HEK293T (cell line): Measurements from ENCODE around the gene FHOD3.

Experiments
- CTCF ChIA-PET: fragments of 350-600 bp; formaldehyde crosslinking; extraction: SDS; loops from one replicate; lab custom pipeline; 2021; ENCODE audit warnings: antibody characterized with exemption, inconsistent platforms; lab: Yijun Ruan, JAX
- POLR2A ChIA-PET: fragments of 350-600 bp; formaldehyde crosslinking; extraction: SDS; loops from one replicate; lab custom pipeline; 2020; ENCODE audit warnings: antibody characterized with exemption, inconsistent platforms; lab: Yijun Ruan, JAX
- DNase-seq: peaks from one replicate; pipeline ENCODE4 v3.0.0; 2012; ENCODE audit warnings: mixed read lengths; ENCODE audit errors: extremely low spot score
- ARNT ChIP-seq: fragments of 450-650 bp; IDR thresholded peaks from 2 replicates; pipeline ENCODE4 v1.6.1; 2017; ENCODE audit warnings: mild to moderate bottlenecking
- BHLHE40 ChIP-seq: fragments of 450-650 bp; IDR thresholded peaks from 2 replicates; pipeline ENCODE4 v1.6.1; 2016; ENCODE audit warnings: mild to moderate bottlenecking, moderate library complexity, borderline replicate concordance
- CTBP1 ChIP-seq: fragments of 450-650 bp; IDR thresholded peaks from 2 replicates; pipeline ENCODE4 v1.6.1; 2016; ENCODE audit warnings: borderline replicate concordance
- ELF4 ChIP-seq: fragments of 450-650 bp; IDR thresholded peaks from 2 replicates; pipeline ENCODE4 v1.6.1; 2017; ENCODE audit warnings: antibody characterized with exemption
- FOXA1 ChIP-seq: fragments of 450-650 bp; IDR thresholded peaks from 2 replicates; pipeline ENCODE4 v1.6.1; 2016; ENCODE audit warnings: mild to moderate bottlenecking
- FOXK2 ChIP-seq: fragments of 450-650 bp; IDR thresholded peaks from 2 replicates; pipeline ENCODE4 v1.6.1; 2016; ENCODE audit warnings: mild to moderate bottlenecking
- FOXM1 ChIP-seq: fragments of 450-650 bp; IDR thresholded peaks from 2 replicates; pipeline ENCODE4 v1.6.1; 2017; ENCODE audit warnings: mild to moderate bottlenecking, borderline replicate concordance
- HDGF ChIP-seq: fragments of 450-650 bp; IDR thresholded peaks from 2 replicates; pipeline ENCODE4 v1.6.1; 2017; ENCODE audit warnings: antibody characterized with exemption, borderline replicate concordance
- L3MBTL2 ChIP-seq: fragments of 450-650 bp; conservative IDR thresholded peaks from 2 replicates; pipeline ENCODE4 v1.6.1; 2016; ENCODE audit warnings: mild to moderate bottlenecking
- LEF1 ChIP-seq: fragments of 450-650 bp; IDR thresholded peaks from 2 replicates; pipeline ENCODE4 v1.6.1; 2017; ENCODE audit warnings: mild to moderate bottlenecking, borderline replicate concordance
- NFRKB ChIP-seq: fragments of 450-650 bp; IDR thresholded peaks from 2 replicates; pipeline ENCODE4 v1.6.1; 2016; ENCODE audit warnings: mild to moderate bottlenecking, moderate library complexity
- SP1 ChIP-seq: fragments of 450-650 bp; IDR thresholded peaks from 2 replicates; pipeline ENCODE4 v1.6.1; 2017
- SUZ12 ChIP-seq: fragments of 450-650 bp; IDR thresholded peaks from 2 replicates; pipeline ENCODE4 v1.6.1; 2016; ENCODE audit warnings: mild to moderate bottlenecking
- TARDBP ChIP-seq: fragments of 450-650 bp; IDR thresholded peaks from 2 replicates; pipeline ENCODE4 v1.6.1; 2016
- ZNF384 ChIP-seq: fragments of 450-650 bp; IDR thresholded peaks from 2 replicates; pipeline ENCODE4 v1.6.1; 2016
- TF ChIP-seq, protein P1 (sequence below): fragments of 450-650 bp; IDR thresholded peaks from 2 replicates; pipeline ENCODE4 v1.6.1; 2016

The FHOD3 gene

DNA sequence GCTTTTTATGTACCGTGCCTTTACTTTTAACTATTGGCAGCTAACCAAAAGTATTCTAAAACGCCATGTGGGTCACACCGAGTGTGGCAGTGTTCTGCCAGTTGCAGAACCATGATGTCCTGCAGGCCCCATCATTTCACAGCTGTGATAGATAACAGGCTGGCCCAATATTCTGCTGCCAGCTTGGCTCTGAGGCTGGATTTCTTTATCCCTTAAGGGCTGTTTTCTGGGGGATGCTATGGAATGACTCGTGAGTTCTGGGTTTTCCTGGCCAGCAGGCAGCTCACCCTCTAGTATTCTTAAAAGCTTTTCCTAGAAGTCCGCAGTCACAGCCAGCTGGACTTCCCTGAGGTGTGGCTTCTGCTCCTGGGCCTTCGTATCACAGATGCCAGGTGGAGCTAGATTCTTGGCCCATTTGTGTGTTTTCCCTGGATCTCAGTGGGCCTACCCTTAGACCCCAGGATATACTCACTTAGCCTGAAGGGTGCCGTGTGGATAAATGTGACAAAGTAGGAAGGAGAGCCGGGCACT is 41.0 kb downstream of the FHOD3 start:
- POLR2A ChIA-PET, result interaction anchor here (1.4 kb wide), 1 partner anchor 11 kb away, joined by 3 read pairs; no protein-coding TSS in a partner anchor
- no peak for TF ChIP-seq NFRKB
- no peak for TF ChIP-seq SP1
- TF ChIP-seq SUZ12, result no peak
- no peak for TF ChIP-seq FOXM1
- TF ChIP-seq TARDBP, result no peak
- TF ChIP-seq CTBP1, result no peak
- TF ChIP-seq L3MBTL2, result no peak
- TF ChIP-seq BHLHE40, result no peak
- no peak for TF ChIP-seq HDGF
- TF ChIP-seq, protein P1, sequence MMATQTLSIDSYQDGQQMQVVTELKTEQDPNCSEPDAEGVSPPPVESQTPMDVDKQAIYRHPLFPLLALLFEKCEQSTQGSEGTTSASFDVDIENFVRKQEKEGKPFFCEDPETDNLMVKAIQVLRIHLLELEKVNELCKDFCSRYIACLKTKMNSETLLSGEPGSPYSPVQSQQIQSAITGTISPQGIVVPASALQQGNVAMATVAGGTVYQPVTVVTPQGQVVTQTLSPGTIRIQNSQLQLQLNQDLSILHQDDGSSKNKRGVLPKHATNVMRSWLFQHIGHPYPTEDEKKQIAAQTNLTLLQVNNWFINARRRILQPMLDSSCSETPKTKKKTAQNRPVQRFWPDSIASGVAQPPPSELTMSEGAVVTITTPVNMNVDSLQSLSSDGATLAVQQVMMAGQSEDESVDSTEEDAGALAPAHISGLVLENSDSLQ, result no peak
- DNase-seq, result no peak
- CTCF ChIA-PET, result interaction anchor here (0.6 to 1.1 kb wide), 3 partner anchors 22 to 265 kb away, joined by 3 to 5 read pairs (median 3); no protein-coding TSS in a partner anchor

DNA sequence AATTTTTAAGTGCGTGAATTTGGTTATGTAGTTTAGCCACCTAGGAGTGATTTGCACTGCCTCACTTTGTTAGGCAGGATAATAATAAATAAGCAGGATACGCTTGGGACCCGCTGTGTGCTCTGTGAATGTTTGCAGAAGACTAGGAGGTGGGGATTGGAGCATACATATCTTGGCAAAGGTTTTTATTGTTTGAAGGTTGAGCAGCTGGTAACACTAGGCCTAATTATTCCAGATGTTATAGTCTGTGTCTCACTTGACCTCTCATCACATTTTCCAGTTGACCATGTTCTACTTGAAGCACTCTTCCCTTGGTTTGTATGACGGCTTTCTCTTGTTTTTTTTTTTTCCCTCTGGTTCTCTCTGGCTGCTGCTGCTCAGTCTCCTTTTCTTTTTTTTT is 42.7 kb downstream of the FHOD3 start:
- DNase-seq, result no peak
- POLR2A ChIA-PET, result interaction anchor here (1.2 kb wide), 1 partner anchor 13 kb away, joined by 3 read pairs; no protein-coding TSS in a partner anchor
- CTCF ChIA-PET, result no interaction called here
- TF ChIP-seq, protein P1, result no peak
- TF ChIP-seq CTBP1, result no peak
- TF ChIP-seq LEF1, result no peak
- no peak for TF ChIP-seq SUZ12
- TF ChIP-seq ARNT, result no peak
- no peak for TF ChIP-seq FOXM1
- no peak for TF ChIP-seq BHLHE40
- no peak for TF ChIP-seq FOXA1
- TF ChIP-seq SP1, result no peak
- TF ChIP-seq L3MBTL2, result no peak
- TF ChIP-seq HDGF, result no peak
- TF ChIP-seq ZNF384, result no peak
- TF ChIP-seq ELF4, result no peak
- no peak for TF ChIP-seq NFRKB
- TF ChIP-seq FOXK2, result no peak
- no peak for TF ChIP-seq TARDBP

DNA sequence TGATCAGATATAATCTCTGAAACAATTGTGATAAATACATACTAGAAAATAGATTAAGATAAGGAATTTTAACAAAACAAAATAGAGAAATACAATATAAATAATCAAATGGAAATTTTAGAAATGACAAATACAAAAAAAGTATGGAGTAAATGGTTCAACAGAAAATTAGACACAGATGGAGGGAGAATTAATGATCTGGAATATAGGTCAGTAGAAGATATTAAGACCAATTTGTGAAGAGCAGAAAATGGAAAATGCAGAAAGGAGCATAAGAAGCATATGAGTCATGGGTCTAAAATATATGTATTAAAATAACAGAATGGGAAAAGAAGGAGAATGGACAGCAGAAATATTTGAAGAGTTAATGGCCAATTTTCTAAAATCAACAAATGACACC is 44.4 kb downstream of the FHOD3 start:
- POLR2A ChIA-PET, result no interaction called here
- CTCF ChIA-PET, result no interaction called here
- DNase-seq, result no peak
- TF ChIP-seq ZNF384 (no peak), ELF4 (no peak), FOXA1 (no peak), HDGF (no peak), TARDBP (no peak), BHLHE40 (no peak), SP1 (no peak), FOXM1 (no peak), FOXK2 (no peak), LEF1 (no peak), SUZ12 (no peak), NFRKB (no peak), L3MBTL2 (no peak), ARNT (no peak), CTBP1 (no peak)
- TF ChIP-seq, protein P1, result no peak

- ChIA-PET CTCF (no interaction called here), POLR2A (no interaction called here)
- DNase-seq, result no peak
- TF ChIP-seq HDGF, result no peak
- TF ChIP-seq ARNT, result no peak
- no peak for TF ChIP-seq FOXA1
- no peak for TF ChIP-seq SP1
- TF ChIP-seq, protein P1, result no peak
- no peak for TF ChIP-seq SUZ12
- no peak for TF ChIP-seq BHLHE40
- no peak for TF ChIP-seq L3MBTL2
- TF ChIP-seq CTBP1, result no peak
- no peak for TF ChIP-seq ZNF384
These were observed 50.8 kb downstream of the FHOD3 start for GRCh38 chr18:36348331-36348730.

DNA sequence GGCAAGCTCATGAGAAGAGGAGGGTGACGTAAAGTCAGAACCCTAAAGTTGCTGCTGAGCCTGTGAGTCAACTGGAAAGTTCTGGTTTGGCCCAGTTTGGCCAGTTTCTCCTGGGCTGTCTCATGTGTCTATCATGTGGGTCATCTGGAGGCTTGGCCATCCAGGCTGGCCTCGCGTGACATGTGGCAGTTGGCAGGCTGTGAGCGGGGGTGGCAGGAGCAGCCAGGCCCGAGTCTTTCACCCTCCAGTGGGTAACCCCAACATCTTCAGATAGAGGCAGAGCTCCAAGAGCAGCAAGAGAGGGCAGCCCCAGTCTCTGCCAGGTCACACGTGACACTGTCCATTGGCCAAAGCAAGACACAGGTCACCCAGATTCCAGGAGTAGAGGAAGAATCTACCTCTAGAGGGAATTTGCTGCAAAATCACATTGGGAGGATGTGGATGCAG is 51.5 kb downstream of the FHOD3 start:
- ChIA-PET CTCF (no interaction called here), POLR2A (no interaction called here)
- no peak for DNase-seq
- TF ChIP-seq ZNF384, result no peak
- TF ChIP-seq CTBP1, result no peak
- TF ChIP-seq L3MBTL2, result no peak
